Posterior vena cava (tissue), 2 donors: Measurements from ENCODE around the gene NKX2-3. TPM values are rescaled to one million over a fixed set of nuclear protein-coding genes. Genes with fewer than 3 reads are reported as not detected.

Experiments
- DNase-seq: peaks from one replicate; pipeline ENCODE4 v3.0.0-alpha.2; 2020; ENCODE audit warnings: low spot score
- intact Hi-C, 2 donors: fragments of 100-400 bp; cut with DNase I; formaldehyde crosslinking; loops; one replicate each; pipeline versions ENCODE4 v1.14.1 to v1.14.2; 2022 to 2023
- total RNA-seq, 2 donors: library from RNA; stranded (reverse); fragmentation: NEBNext Ultra II Directional; extraction: Animal tissue kit (Norgen Biotek cat#: 25700); gene quantifications; one replicate each; pipeline ENCODE4 v1.2.1, GENCODE V29; 2021
- donor health status: DM: yes; HTN: yes; CAD: no.
- donor health status: DM: yes; HTN: yes; CAD: no.

The NKX2-3 gene
- total RNA-seq, 2 donors from 2014 or later: not detected

DNA sequence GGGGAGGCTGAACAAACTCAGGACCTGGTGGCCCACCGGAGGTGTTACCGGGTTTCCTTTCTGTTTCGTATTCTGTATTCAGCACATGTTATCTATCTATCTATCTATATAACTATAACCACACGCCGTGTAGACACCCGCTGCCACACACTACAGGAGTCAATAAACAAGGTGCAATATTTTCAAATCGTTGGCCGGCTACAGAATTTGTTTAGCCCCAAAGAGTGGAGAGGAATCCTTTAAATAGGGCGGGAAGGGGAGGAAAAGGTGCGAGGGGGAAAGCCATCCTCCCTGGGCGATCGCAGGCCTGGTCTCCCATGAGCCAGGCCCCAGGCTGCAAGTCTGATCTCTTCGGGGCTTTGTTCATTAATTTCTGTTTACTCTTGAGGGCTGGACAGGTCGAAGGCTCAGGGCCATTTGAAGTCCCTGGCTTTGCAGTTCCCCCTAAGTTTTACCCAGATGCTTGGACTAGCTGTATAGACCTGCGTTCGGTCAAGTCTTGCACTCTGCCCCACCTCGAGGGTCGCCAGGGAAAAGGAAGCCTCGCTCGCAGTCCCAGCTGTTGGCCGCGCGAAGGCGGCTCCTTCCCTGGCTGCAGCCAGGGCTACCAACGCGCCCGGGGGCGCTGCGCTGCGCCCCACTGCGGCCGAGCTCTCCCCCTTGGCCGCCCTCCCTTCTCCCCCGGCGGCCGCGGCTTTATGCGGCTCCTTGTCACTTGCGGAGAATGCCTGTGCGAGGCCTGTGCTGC, 3.8 kb downstream of the NKX2-3 start:
- intact Hi-C loops: no loop called here
- DNase-seq: no peak

DNA sequence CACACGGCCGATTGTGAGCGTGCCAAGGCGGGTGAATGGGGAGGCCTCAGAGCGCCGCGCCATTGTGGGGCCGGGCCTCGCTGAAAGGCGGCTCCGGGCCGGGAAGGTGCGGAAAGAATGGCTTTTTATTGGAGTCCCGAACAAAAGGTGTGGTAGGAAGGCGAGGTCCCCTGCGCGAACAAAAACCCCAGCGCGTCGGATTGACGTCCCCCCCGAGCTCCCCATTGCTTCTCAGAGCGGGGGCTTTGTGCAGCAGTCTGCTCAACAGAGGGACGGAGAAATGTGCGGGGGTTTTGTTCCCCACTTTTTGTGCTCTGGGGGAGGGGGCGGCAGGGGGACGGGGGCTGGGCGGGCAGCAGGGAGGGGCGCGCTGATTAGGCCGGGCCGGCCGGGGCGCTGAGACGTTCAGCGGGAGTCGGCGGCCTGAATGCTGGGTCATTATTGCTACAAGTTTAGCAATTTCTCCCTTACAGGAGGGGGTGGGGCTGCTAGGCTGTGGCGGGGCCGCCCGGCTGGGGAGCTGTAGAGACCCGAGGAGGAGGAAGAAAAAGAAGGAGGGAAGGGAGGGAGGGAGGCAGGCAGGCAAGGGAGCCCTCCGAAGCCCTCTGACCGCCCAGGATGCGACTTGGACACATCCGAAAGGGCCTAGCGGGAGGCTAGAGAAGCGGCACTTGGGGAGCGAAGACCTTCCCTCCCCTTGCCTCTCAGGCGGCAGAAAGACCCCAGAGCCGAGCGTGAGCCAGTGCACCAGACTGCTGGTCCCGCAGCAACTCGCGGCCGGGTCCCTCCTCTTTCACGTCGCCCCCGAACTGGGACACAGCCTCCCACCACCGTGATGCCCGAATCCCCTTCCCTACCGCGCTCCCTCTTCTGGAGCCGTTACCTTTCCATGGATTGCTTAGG, 4.6 kb downstream of the NKX2-3 start:
- no peak for DNase-seq
- intact Hi-C loops: no loop called here

DNA sequence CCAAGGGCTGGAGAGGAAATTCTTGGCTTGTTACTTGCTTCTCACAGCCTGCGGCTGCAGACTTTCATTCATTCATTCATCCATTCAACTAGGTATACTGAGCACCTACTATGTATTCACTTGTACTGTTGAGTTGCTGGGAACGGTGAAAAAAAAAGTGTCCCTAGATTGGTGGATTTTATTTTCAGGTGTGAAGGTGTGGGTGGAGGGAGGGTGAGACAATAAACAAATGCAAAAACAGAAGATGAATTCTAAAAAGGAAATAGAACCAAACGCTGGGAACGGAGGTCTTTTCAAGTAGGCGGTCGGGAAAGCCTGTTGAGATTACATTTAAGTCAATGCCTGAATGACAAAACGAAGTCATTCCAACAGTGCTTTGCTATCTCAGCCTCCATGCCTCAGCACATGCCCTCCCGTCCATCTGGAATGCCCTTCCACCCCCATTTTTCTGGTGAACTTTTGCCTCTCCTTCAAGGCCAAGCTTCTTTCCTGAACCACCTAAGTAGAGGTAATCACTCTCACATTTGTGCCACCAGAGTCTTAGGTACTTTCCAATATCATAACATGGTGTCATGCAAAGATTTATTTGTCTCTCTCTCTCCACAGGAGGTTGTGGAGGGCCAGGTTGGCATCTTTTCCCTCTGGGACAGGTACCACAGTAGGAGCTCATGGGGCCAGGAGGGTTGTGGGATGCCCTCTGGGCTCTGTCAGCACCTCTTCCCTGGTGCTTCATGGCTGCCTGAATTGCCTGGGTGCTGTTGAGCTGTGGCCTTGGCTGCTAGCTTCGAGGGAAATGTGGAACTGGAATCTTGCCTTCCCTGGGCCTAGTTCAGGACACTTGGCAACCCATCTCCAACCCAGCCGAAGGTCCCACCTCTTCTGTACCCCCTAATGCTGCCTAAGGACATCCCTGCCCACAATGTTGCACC, 5.5 kb downstream of the NKX2-3 start:
- intact Hi-C loops: no loop called here
- no peak for DNase-seq

DNA sequence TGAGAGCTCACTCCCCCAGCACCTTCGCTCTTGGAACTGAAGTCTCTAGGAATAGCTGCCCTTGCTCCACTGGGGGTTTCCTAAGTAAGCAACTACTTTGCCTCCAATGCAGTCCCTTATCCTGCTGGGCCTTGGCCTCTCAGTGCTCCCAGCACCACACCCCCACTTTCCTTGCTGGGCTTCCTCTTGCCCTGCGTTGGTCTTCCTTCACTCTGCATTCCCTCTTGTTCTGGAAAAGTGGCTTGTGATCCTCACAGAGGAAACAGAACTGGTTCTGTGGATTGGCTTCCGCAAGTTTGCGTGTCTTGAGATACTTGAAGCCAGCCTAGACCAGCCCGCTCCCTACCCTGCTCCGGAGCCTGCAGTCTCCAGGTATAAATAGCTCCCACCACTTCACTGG, 6.4 kb downstream of the NKX2-3 start:
- DNase-seq: no peak
- intact Hi-C loops: no loop called here

DNA sequence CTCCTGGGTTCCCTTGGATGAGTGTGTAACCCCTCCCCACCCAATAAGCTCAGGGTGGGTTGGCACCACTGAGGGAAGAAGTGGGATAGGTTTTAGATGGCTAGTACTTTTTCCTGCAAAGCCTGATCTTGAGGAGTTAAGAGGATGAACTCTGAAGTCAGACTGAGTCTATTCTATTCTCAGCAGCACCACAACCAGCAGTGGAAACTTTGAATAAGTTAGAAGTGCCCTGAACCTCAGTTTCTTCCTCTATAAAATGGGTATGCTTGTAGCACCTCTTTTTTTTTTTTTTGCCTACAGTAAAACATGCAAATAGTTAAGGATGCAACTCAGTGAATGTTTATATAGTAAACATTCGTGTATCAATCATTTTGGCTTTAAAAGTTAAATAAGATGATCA, 7.1 kb downstream of the NKX2-3 start:
- DNase-seq: no peak
- intact Hi-C loops: no loop called here

DNA sequence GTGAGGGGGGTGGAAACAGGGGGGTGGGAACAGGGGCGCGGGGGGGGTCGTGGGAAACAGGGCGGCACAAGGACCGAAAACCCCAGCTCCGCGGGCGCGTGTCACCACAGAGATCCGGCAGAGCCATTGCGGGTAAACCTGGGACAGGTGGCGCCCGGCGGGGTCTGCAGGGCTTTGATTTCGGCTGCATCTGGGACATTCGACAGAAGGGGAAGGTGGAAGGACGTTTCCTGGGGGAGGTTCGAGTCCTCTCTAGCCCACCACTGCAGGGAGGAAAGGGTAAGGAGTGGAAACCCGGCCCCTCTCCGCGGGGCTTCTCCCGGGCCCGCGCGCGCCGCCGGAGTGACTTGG, 7.5 kb downstream of the NKX2-3 start:
- intact Hi-C loops: no loop called here
- DNase-seq: no peak

DNA sequence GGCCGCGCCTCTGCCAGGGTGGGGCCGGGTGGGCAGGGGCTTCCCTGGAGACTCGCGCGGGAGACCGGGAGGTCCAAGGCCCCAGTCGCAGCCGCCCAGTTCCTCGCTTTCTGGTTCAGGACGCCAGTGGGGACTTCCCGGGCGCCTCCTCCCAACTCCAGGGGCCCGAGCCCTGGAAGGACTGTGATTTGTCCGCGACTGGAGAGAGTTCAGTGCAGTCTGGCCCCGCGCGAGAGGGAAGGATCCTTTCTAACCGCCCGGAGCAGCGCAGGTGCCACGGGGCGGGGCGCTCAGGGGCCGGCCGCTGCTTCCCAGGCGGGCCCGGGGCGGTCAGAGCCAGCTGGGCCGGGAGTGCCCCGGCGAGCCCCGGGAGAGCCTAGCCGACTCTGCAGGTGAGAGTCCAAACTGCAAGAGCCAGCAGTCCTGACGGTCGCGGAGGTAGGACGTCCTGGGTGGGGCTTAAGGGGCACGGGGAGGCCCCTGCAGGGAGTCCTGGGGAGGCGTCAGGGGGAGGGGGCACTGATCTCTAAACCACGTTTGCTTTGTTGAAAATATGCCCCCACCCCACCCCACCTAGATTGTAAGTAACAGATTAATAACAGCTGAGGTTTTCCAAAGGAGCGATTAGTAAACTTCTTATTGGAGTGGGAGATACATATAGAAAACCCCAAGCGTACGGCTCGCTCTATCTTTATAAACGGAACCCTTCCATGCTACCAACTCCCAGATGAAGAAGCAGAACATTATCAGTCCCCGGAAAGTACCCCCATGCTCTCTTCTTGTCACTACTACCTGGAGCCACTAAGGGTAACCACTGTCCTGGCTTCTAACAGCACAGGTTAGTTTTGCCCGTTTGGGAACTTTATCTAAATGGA, 8.2 kb downstream of the NKX2-3 start:
- intact Hi-C loops: no loop called here

DNA sequence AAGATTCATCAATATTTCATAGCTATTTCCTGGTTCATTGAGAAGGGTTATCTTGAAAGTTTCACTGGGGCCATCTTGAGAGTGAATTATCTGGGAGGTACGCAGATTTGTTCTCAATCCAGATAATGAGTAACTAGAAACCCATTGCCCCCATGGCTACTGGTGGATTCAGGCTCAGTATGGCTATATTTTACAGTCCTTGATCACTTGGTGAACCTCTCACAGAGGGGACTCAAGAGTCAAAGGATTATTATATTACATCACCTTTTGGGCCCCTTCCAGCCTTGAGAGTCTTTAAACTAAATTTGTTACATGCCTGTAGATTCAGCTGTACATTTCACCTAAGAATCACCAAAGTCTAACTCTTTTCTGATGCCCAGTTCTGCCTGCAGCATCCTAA, 11.6 kb downstream of the NKX2-3 start:
- DNase-seq: no peak
- intact Hi-C loops: no loop called here

More for the DNA sequence above, 8.2 kb downstream of the NKX2-3 start:
- no peak for DNase-seq

DNA sequence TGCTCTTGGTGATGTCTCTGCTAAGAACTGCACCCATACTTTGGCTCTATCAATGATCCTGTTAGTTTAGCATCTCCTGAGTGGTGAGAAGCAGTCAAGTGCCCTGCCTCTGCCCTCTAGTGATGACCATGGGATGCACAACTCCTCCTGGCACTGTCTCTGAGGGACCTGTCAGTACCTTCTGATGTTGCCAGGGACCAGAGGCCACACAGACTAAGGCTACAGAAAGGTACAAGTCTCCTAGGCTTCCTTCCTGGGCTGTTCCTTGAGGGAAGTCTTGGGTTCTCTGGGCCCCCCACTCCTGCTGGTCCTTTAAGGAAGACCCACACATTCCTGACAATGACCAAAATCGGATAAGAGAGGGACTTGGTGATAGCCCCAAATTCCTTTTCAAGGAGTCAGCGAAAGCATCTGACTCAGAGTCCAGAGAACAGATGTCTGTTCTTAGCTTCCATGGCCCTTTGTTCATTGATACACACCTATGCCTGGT, 15.3 kb downstream of the NKX2-3 start:
- DNase-seq: no peak
- intact Hi-C loops: no loop called here

DNA sequence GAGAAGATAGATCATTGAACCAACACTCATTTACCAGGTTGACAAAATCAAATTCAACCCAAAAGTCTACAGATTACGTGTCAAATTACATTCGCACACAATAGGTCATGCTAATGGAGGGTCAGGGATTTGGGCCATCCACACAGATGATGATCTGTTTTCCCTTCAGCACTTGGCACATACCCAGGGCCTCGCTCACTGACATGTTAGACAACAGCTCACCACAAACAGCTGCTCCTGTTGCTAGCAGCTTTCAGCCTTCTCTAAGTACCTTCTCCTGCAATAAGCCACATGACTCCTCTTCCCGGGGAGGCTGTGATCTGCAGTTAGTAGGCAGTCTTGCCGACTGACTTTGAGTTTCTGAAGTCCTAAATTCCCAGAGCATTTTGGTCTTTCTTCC, 18.4 kb downstream of the NKX2-3 start:
- no peak for DNase-seq
- intact Hi-C loops: no loop called here

DNA sequence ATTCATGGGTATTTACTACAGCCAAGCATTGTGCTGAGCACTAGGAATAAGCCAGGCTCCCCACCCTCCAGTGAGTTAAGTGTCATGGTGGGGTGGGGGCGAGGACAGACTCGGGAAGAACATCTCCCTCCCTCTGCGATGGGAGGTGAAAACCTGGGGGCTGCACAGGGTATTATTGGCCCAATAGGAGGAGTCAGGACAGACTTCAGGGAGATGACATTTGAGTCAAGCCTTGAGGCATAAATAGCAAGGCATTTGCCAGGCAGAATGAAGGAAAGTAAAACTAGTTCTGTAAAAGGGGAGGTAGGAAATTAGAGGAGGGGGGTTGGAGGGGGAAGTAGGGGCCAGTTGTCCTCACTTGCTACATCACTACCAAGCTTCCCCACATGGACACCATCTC, 18.9 kb downstream of the NKX2-3 start:
- intact Hi-C loops: no loop called here
- DNase-seq: no peak

DNA sequence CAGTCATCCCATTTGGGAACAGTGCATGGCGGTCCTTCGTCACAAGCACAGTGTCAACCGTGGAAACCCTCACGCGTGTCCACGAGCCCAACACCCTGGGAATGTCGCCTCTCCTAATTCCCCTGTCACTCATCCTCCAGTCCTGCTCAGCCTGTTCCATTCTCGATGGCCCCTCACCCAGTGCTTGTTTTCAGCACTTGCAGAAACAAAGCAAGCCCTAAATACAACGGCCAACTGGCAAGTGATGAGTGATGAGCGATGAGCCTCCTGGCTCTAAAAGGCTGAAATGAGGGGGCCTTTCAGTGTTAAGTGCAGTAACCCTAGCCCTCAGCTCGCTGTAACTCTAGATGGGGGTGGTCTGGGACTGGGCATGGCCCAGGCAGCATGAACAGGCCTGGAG, 22.6 kb downstream of the NKX2-3 start:
- DNase-seq: no peak
- intact Hi-C loops: no loop called here

DNA sequence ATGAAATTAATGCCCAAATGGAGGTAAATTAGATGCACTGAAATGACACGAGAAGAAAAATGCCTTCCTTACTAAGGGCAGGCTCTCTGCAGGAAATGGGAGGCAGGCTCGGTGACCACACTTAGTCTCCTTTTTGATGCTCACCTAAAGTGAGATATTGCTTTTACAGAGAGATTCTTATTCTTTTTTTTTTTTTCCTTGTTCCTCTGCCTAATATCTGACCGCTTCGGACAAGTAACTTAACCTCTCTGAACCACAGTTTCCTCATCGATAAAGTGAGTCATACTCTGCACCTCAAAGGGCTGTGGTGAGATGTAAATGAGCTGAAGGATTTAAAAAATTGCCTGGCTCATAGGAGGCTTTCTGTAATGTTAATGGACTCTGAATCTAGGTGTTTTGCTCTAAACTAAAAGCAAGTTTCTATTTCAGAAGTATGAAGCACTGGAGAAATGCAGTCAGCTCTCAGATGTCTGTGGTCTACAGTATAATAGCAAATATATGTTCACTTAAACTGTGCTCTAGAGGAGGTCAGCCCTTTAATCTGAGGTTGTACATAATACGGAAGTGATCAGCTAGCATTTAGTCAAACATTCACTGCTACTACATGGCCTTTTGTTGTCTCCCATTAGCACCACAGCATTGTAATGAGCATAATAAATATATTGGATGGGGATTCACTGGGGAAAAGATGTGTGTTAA, 23.2 kb downstream of the NKX2-3 start:
- intact Hi-C loops: no loop called here
- no peak for DNase-seq

DNA sequence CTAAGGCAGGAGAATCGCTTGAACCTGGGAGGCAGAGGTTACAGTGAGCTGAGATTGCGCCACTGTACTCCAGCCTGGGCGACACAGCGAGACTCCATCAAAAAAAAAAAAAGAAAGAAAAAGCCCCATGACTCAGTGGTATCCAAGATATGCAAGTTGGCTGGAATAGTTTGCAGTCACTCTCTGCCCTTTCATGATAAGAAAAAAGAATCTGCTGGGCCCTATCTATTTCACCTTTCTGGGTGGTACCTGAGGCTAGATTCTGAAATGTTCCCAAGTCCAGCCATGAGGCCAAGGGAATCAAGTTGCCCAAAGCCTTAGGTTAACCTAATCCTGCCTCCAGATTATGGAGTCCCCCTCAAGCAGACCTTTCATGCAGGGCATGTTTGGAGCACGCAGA, 24.3 kb downstream of the NKX2-3 start:
- intact Hi-C loops: no loop called here

DNA sequence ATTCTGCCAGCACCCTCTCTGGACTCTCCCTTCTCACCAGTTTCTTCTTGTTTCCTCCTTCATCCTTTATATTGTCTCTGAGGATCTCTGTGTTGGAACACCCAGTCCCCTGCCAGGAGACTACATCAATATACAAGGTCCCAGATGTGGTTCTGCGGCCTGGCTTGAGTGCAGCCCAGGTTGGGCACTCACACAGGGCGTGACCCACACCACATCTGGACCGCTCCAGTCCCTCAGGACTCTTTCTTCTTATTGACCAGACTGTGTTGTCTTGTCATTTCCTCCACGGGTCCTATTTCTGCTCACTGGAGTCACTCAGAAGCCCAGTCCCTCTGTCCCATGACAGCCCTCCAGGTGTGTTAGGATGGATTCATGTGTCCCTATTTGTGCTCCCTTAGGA, 26.0 kb downstream of the NKX2-3 start:
- intact Hi-C loops: no loop called here
- no peak for DNase-seq

More for the DNA sequence above, 24.3 kb downstream of the NKX2-3 start:
- DNase-seq: no peak

DNA sequence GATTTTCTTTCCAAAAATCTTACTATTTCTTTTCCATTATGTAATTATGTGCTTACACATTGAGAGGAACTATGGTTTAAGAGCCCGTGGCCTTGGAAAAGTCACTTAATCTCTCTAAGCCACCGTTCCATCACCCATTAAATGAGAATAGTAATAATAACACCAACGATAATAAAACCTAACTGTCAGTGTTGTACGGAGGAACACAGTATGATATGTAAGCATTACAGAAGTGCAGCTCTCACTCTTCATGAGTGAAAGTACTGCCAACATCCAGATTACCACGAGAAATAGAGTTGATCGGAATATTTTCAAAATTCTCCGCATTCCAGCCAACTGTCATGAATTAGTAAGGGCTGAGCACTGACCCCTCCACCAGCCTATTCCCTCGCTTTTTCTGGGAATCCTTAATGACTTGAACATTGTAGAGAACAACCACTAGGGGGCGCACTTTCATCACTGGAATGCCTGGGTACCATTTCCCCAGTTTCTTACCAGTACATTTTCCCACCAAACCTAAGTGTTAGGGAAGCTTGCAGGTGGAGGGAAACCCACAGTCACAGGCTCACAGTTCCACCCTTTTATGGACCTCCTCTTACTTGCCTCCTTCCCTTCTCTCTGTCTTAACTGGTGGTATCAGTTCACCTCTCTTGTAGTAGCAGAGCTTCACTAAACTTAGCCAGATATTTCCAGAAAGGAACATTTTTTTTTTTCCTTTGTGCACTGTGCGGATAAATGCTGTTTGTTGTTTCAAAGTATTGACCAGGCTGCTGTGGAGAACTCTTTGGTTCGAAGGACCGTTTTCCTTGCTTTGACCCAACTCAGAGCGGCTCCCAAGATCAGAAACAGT, 27.8 kb downstream of the NKX2-3 start:
- no peak for DNase-seq
- intact Hi-C loops: no loop called here

DNA sequence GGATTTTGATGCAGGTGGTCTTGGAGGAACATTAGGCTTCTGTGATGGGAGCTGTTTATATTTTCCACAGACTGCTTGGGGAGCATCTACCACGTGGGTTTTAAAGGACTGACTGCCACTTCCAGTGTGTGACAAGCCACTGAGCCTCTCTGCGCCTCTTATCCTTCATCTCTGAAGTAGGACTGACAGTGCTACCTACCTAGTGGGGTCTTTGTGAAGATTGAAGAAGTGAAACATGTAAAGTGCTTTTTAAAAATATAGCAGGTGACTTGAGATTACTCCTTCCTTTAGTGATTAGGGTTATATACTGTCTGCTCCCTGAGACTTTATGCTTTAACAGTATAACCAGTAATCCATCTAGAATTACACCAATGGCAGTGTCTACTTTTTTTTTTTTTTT, 29.9 kb downstream of the NKX2-3 start:
- no peak for DNase-seq
- intact Hi-C loops: no loop called here
